Iris pigment epithelial cell (primary cell): Measurements from ENCODE around the gene BLM.
A peak's percentile ranks its signal among the peaks of the same experiment; 100 is the strongest.
"Not testable (repeated sequence)": the region's sequence is repeated elsewhere in the genome, so short reads cannot be mapped to it uniquely, and the experiment has no call there.

ENCODE experiments used
- DNase-seq: peaks from one replicate; pipeline ENCODE4 v3.0.0-alpha.2; 2011; ENCODE audit warnings: low read depth

The BLM gene

GRCh38 chr15:90716976-90717821 is at the start of gene BLM:
Gene BLM, plus strand, starts transcription at chr15:90717346. Its CDS starts 30,047 bp downstream, at chr15:90747393.
- peak; percentile 98 for DNase-seq

GRCh38 chr15:90667755-90668345 is 49.3 kb upstream of the BLM start:
- DNase-seq, result not testable (repeated sequence)

- not testable (repeated sequence) for DNase-seq
Observed at GRCh38 chr15:90670631-90671030, 46.5 kb upstream of the BLM start.

- no peak for DNase-seq
Observed at GRCh38 chr15:90671216-90671615, 45.9 kb upstream of the BLM start.

GRCh38 chr15:90673357-90673756 is 43.8 kb upstream of the BLM start:
- not testable (repeated sequence) for DNase-seq

GRCh38 chr15:90674476-90674875 is 42.7 kb upstream of the BLM start:
- peak; percentile 57 for DNase-seq

- DNase-seq, result no peak
Observed at GRCh38 chr15:90675464-90675863, 41.7 kb upstream of the BLM start.

- no peak for DNase-seq
Observed at GRCh38 chr15:90677807-90678790, 39.0 kb upstream of the BLM start.

- no peak for DNase-seq
Observed at GRCh38 chr15:90679959-90680358, 37.2 kb upstream of the BLM start.

- DNase-seq, result peak; percentile 90
Observed at GRCh38 chr15:90680371-90680935, 36.7 kb upstream of the BLM start.

- DNase-seq, result no peak
Observed at GRCh38 chr15:90681056-90681455, 36.1 kb upstream of the BLM start.

- DNase-seq, result peak; percentile 90
Observed at GRCh38 chr15:90681480-90681879, 35.7 kb upstream of the BLM start.

- no peak for DNase-seq
Observed at GRCh38 chr15:90683371-90683770, 33.8 kb upstream of the BLM start.

GRCh38 chr15:90683876-90684275 is 33.3 kb upstream of the BLM start:
- DNase-seq, result no peak

GRCh38 chr15:90684281-90684680 is 32.9 kb upstream of the BLM start:
- DNase-seq, result no peak

- DNase-seq, result no peak
Observed at GRCh38 chr15:90685591-90686434, 31.3 kb upstream of the BLM start.

GRCh38 chr15:90686435-90687218 is 30.5 kb upstream of the BLM start:
- DNase-seq, result no peak

GRCh38 chr15:90689326-90689961 is 27.7 kb upstream of the BLM start:
- not testable (repeated sequence) for DNase-seq

GRCh38 chr15:90690585-90690984 is 26.6 kb upstream of the BLM start:
- no peak for DNase-seq

GRCh38 chr15:90691369-90691768 is 25.8 kb upstream of the BLM start:
- no peak for DNase-seq
